Prostate gland (tissue), 2 donors: Measurements from ENCODE around the gene ZC3H18.

Experiments
- CTCF ChIP-seq, 4 experiments: fragments of 200-600 bp in 2 of 4; fragments of 450-650 bp in 2 of 4; sonication (generic) in 2 of 4; IDR thresholded peaks; 1 replicate in 3 of 4; 2 replicates in 1 of 4; pipeline ENCODE4 v1.5.1; 2016 to 2019; ENCODE audit warnings: antibody characterized with exemption in 4 of 4, mild to moderate bottlenecking in 2 of 4, moderate library complexity in 2 of 4
- POLR2A ChIP-seq: fragments of 450-650 bp; IDR thresholded peaks from one replicate; pipeline ENCODE4 v1.6.1; 2016; ENCODE audit warnings: antibody characterized with exemption, mild to moderate bottlenecking
- POLR2AphosphoS5 ChIP-seq: sonication (generic); formaldehyde crosslinking; IDR thresholded peaks from one replicate; pipeline ENCODE4 v1.6.1; 2017; ENCODE audit warnings: antibody characterized with exemption

- TF ChIP-seq CTCF (IDR thresholded peaks at IDR 0.05) (no peak), POLR2AphosphoS5 (no peak), POLR2A (no peak)
Observed at GRCh38 chr16:88585927-88586581, 15.9 kb downstream of the ZC3H18 start.
